Measurements from ENCODE around the gene BRICD5.

The BRICD5 gene

DNA sequence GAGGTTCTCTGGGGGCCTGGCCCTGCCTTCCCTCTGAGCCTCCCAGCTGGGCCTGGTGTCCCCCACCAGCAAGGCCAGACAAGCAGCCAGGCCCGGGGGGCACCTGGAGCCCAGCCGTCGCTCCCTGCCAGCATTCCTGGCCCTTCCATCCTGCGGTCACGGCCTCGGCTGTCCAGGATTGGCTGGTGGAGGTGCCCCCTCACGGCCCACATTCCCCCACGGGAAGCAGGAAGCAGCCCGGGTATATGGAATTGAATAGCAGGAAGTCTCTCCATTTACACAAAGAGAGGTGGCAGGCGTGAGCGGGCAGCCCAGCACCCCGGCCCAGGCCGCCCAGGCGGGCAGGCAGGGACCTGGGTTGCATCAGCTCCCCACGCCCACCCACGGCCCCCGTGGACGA lies 40.6 kb downstream of the BRICD5 start:
- no peak overlapping the region for H3K4me3 ChIP-seq (ENCODE audit: low read depth, low read length)
- no peak for DNase-seq (ENCODE audit: low read depth)
- TF ChIP-seq, protein P1, sequence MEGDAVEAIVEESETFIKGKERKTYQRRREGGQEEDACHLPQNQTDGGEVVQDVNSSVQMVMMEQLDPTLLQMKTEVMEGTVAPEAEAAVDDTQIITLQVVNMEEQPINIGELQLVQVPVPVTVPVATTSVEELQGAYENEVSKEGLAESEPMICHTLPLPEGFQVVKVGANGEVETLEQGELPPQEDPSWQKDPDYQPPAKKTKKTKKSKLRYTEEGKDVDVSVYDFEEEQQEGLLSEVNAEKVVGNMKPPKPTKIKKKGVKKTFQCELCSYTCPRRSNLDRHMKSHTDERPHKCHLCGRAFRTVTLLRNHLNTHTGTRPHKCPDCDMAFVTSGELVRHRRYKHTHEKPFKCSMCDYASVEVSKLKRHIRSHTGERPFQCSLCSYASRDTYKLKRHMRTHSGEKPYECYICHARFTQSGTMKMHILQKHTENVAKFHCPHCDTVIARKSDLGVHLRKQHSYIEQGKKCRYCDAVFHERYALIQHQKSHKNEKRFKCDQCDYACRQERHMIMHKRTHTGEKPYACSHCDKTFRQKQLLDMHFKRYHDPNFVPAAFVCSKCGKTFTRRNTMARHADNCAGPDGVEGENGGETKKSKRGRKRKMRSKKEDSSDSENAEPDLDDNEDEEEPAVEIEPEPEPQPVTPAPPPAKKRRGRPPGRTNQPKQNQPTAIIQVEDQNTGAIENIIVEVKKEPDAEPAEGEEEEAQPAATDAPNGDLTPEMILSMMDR (IDR thresholded peaks at IDR 0.05; ENCODE audit: low read depth, low read length, missing control alignments): no peak

DNA sequence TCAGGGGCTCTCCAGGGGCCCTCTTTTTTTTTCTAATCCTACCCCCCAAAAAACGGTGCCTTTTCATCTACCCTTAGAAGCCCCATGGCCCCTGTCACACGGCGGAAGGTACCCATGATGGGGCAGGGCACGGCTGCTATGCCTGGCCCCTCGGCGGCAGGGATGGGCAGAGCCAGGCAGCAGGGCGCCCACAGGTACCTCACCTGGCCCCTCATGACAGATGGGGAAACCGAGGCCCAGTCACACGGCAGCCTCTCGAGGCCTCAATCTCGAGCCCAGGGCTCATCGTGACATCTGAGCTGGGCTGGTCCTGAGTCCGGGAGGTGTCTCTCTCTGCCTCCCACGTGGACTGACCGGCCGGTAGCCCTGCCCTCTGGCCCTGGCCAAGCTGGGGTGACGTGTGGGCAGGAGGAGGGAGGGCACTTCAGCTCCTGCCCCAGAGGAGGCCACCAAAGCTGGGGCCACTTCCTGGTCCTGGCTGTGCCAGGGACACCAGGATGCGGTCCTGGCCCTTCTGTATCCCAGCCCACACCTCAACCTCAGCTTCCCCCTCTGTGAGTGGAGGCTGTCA lies 43.5 kb downstream of the BRICD5 start:
- TF ChIP-seq, protein P1 (IDR thresholded peaks at IDR 0.05; ENCODE audit: low read depth, low read length, missing control alignments): no peak
- DNase-seq (ENCODE audit: low read depth): no peak
- no peak overlapping the region for H3K4me3 ChIP-seq (ENCODE audit: low read depth, low read length)

DNA sequence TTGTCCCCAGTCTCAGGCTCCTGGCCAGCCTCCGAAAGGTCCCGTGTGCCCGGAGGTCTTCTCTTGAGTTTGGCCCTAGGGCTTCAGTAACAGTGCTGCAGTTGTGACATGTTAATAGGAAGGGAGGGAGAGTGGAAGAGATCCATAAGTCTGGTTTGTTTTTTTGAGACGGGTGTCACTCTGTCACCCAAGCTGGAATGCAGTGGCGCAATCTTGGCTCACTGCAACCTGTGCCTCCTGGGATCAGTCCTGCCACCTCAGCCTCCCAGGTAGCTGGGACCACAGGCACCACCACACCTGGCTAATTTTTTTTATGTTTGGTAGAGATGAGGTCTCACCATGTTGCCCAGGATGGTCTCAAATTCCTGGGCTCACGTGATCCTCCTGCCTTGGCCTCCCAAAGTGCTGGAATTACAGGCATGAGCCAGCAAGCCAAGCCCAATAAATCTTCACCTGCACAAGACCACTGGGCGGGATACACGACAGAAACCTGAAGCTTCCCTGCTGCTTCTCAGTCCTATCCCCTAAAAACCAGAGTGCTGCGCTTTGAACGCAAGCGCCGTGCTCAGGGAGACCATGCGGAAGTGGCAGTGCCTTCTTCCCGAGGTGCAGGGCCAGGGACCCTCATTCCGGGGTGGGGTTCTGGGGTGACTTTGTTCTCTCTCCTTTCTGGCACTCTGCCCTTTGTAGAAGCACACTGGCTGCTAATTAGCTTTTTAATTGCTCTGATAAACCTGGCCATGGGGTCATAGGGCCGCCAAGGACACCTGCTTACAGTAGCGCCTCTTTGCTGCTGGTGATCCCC lies 44.2 kb downstream of the BRICD5 start:
- H3K4me3 ChIP-seq (ENCODE audit: low read depth, low read length): no peak overlapping the region
- no peak for DNase-seq (ENCODE audit: low read depth)
- TF ChIP-seq, protein P1 (IDR thresholded peaks at IDR 0.05; ENCODE audit: low read depth, low read length, missing control alignments): no peak

DNA sequence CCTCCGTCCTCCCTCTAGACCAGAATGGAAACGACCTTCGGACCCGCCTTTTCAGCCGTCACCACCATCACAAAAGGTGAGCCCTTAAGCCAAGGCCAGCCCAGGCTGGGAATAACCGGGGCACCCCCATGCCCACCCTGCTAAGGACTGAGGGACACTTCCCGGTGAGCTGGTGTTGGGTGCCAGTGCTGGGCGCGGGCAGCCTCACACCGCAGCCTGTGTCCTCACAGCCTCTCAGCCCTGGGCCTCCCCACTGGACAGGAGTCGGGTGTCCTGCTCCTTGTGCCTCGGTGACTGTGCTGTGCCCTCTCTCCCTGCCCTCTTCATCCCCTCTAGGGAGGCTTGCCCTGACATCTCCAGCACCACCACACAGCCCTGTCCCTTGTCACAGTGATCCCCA lies 44.8 kb downstream of the BRICD5 start:
- DNase-seq (ENCODE audit: low read depth): no peak
- TF ChIP-seq, protein P1 (IDR thresholded peaks at IDR 0.05; ENCODE audit: low read depth, low read length, missing control alignments): no peak
- no peak overlapping the region for H3K4me3 ChIP-seq (ENCODE audit: low read depth, low read length)

DNA sequence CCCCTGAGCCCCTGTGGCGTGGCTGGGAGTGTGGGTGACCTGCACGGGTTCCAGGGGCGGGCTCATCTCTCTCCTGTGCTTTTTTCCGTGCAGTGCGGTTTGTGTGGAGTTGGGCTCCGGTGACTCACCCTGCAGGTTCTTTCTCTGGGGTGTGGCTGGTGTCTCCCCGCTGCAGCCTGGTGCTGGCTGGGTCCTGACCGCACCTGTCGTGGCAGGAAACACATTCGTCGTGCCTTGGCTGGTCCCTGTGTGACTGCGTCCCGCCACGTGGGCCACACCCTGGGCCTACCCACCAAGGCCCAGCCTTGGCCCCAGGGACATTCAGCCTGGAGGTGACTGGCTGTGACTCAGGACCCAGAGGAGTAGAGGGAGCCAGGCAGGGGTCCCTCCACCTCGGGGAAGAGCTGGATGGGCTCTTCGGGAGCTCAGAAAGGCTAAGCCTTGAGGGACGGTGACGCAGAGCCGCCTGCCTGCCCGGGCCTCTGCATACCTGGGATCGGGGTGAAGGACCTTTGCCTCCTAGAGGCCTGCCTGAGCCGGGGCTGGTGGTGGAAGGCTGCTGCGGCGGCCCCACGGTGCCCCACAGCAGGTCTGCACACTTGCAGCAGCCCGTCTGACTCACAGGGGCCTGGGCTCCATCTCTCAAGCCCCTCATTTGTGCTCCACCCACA lies 47.3 kb downstream of the BRICD5 start:
- no peak overlapping the region for H3K4me3 ChIP-seq (ENCODE audit: low read depth, low read length)
- DNase-seq (ENCODE audit: low read depth): no peak
- TF ChIP-seq, protein P1 (IDR thresholded peaks at IDR 0.05; ENCODE audit: low read depth, low read length, missing control alignments): no peak

DNA sequence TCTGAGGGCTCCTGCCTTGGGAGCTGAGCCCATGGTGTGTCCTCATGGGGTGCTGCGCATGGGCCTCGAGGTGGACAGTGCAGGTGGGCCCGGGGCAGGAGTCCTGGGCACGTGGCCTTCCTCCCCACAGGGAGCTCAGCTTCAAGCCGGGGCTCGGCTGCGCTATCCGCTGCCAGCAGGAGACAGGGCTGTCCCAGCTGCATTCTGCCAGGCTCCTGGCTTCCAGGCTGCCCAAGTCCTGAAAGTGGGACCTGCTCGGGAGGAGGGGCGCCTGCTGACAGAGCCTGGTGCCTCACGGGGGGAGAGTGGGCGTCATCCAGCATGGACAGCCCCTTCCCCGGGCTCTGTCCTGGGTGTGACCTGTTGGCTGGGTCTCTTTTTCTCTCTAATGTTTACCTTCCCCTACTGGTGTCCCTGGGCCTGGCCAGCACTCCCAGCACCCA lies 48.0 kb downstream of the BRICD5 start:
- H3K4me3 ChIP-seq (ENCODE audit: low read depth, low read length): no peak overlapping the region
- no peak for DNase-seq (ENCODE audit: low read depth)
- TF ChIP-seq, protein P1 (IDR thresholded peaks at IDR 0.05; ENCODE audit: low read depth, low read length, missing control alignments): no peak
